ENCODE results near the gene ZNF366. TPM values are rescaled to one million over a fixed set of nuclear protein-coding genes. Genes with fewer than 3 reads are reported as not detected.

The ZNF366 gene
- total and polyA plus RNA-seq, 9 donors, result 2.1 to 3.7 (median 2.7) TPM

- H3K27me3 ChIP-seq (ENCODE audit: control insufficient read depth, insufficient read depth, low read length), result no peaks in the 10 kb centered on the region
- no peak for DNase-seq
- H3K4me1 ChIP-seq (ENCODE audit: control insufficient read depth, insufficient read depth, low read length), result peaks cover 14% of the 10 kb centered on the region
- H3K4me3 ChIP-seq (ENCODE audit: low read length), result no peak overlapping the region
- no peaks in the 10 kb centered on the region for H3K36me3 ChIP-seq (ENCODE audit: control insufficient read depth, insufficient read depth, low read length)
- WGBS (ENCODE audit: insufficient coverage), result no CpG with 5 or more reads among the region's 1 CpG
- H3K27ac ChIP-seq (ENCODE audit: low read length), result no peak overlapping the region
- H3K9me3 ChIP-seq (replicated peaks; ENCODE audit: control insufficient read depth, low read depth, low read length), result no peaks in the 10 kb centered on the region
Observed at GRCh38 chr5:72468606-72469005, 38.6 kb downstream of the ZNF366 start.

- H3K4me3 ChIP-seq (ENCODE audit: low read length), result no peak overlapping the region
- no peak overlapping the region for H3K27ac ChIP-seq (ENCODE audit: low read length)
- no peaks in the 10 kb centered on the region for H3K36me3 ChIP-seq (ENCODE audit: control insufficient read depth, insufficient read depth, low read length)
- WGBS (ENCODE audit: insufficient coverage), result 68% methylated on average over 3 of the region's 5 CpGs
- peaks cover 19% of the 10 kb centered on the region for H3K4me1 ChIP-seq (ENCODE audit: control insufficient read depth, insufficient read depth, low read length)
- DNase-seq, result no peak
- H3K9me3 ChIP-seq (replicated peaks; ENCODE audit: control insufficient read depth, low read depth, low read length), result no peaks in the 10 kb centered on the region
- no peaks in the 10 kb centered on the region for H3K27me3 ChIP-seq (ENCODE audit: control insufficient read depth, insufficient read depth, low read length)
Observed at GRCh38 chr5:72468024-72468423, 39.2 kb downstream of the ZNF366 start.

- no peaks in the 10 kb centered on the region for H3K9me3 ChIP-seq (replicated peaks; ENCODE audit: control insufficient read depth, low read depth, low read length)
- no peak overlapping the region for H3K27ac ChIP-seq (ENCODE audit: low read length)
- H3K4me3 ChIP-seq (ENCODE audit: low read length), result no peak overlapping the region
- H3K36me3 ChIP-seq (ENCODE audit: control insufficient read depth, insufficient read depth, low read length), result no peaks in the 10 kb centered on the region
- H3K27me3 ChIP-seq (ENCODE audit: control insufficient read depth, insufficient read depth, low read length), result no peaks in the 10 kb centered on the region
- DNase-seq, result no peak
- WGBS (ENCODE audit: insufficient coverage), result no CpG with 5 or more reads among the region's 2 CpGs
- H3K4me1 ChIP-seq (ENCODE audit: control insufficient read depth, insufficient read depth, low read length), result peaks cover 24% of the 10 kb centered on the region
Observed at GRCh38 chr5:72467461-72467860, 39.7 kb downstream of the ZNF366 start.

GRCh38 chr5:72465601-72466563 lies 41.3 kb downstream of the ZNF366 start:
- no peaks in the 10 kb centered on the region for H3K27me3 ChIP-seq (ENCODE audit: control insufficient read depth, insufficient read depth, low read length)
- DNase-seq, result peak; percentile 51
- H3K4me1 ChIP-seq (ENCODE audit: control insufficient read depth, insufficient read depth, low read length), result peaks cover 24% of the 10 kb centered on the region
- no peaks in the 10 kb centered on the region for H3K9me3 ChIP-seq (replicated peaks; ENCODE audit: control insufficient read depth, low read depth, low read length)
- H3K36me3 ChIP-seq (ENCODE audit: control insufficient read depth, insufficient read depth, low read length), result no peaks in the 10 kb centered on the region
- H3K4me3 ChIP-seq (ENCODE audit: low read length), result no peak overlapping the region
- H3K27ac ChIP-seq (ENCODE audit: low read length), result peak overlapping the region; percentile 54
- 42% methylated on average over 5 of the region's 10 CpGs for WGBS (ENCODE audit: insufficient coverage)

- H3K36me3 ChIP-seq (ENCODE audit: control insufficient read depth, insufficient read depth, low read length), result no peaks in the 10 kb centered on the region
- H3K9me3 ChIP-seq (replicated peaks; ENCODE audit: control insufficient read depth, low read depth, low read length), result no peaks in the 10 kb centered on the region
- no CpG with 5 or more reads among the region's 2 CpGs for WGBS (ENCODE audit: insufficient coverage)
- no peak for DNase-seq
- no peaks in the 10 kb centered on the region for H3K27me3 ChIP-seq (ENCODE audit: control insufficient read depth, insufficient read depth, low read length)
- H3K4me3 ChIP-seq (ENCODE audit: low read length), result no peak overlapping the region
- peak overlapping the region; percentile 54 for H3K27ac ChIP-seq (ENCODE audit: low read length)
- H3K4me1 ChIP-seq (ENCODE audit: control insufficient read depth, insufficient read depth, low read length), result peaks cover 24% of the 10 kb centered on the region
Observed at GRCh38 chr5:72465066-72465465, 42.1 kb downstream of the ZNF366 start.

- WGBS (ENCODE audit: insufficient coverage), result no CpG with 5 or more reads among the region's 6 CpGs
- H3K27me3 ChIP-seq (ENCODE audit: control insufficient read depth, insufficient read depth, low read length), result no peaks in the 10 kb centered on the region
- H3K36me3 ChIP-seq (ENCODE audit: control insufficient read depth, insufficient read depth, low read length), result no peaks in the 10 kb centered on the region
- DNase-seq, result no peak
- H3K4me3 ChIP-seq (ENCODE audit: low read length), result no peak overlapping the region
- no peaks in the 10 kb centered on the region for H3K9me3 ChIP-seq (replicated peaks; ENCODE audit: control insufficient read depth, low read depth, low read length)
- H3K4me1 ChIP-seq (ENCODE audit: control insufficient read depth, insufficient read depth, low read length), result peaks cover 29% of the 10 kb centered on the region
- H3K27ac ChIP-seq (ENCODE audit: low read length), result peak overlapping the region; percentile 52
Observed at GRCh38 chr5:72464071-72464470, 43.1 kb downstream of the ZNF366 start.

GRCh38 chr5:72463449-72464052 lies 43.7 kb downstream of the ZNF366 start:
- H3K4me1 ChIP-seq (ENCODE audit: control insufficient read depth, insufficient read depth, low read length), result peaks cover 33% of the 10 kb centered on the region
- H3K4me3 ChIP-seq (ENCODE audit: low read length), result no peak overlapping the region
- no peaks in the 10 kb centered on the region for H3K9me3 ChIP-seq (replicated peaks; ENCODE audit: control insufficient read depth, low read depth, low read length)
- WGBS (ENCODE audit: insufficient coverage), result 52% methylated on average over 3 of the region's 6 CpGs
- H3K27me3 ChIP-seq (ENCODE audit: control insufficient read depth, insufficient read depth, low read length), result no peaks in the 10 kb centered on the region
- H3K27ac ChIP-seq (ENCODE audit: low read length), result peak overlapping the region; percentile 52
- no peaks in the 10 kb centered on the region for H3K36me3 ChIP-seq (ENCODE audit: control insufficient read depth, insufficient read depth, low read length)
- DNase-seq, result no peak

GRCh38 chr5:72460413-72460812 lies 46.8 kb downstream of the ZNF366 start:
- Histone ChIP-seq H3K4me3 (ENCODE audit: low read length) (no peak overlapping the region), H3K27me3 (ENCODE audit: control insufficient read depth, insufficient read depth, low read length) (no peaks in the 10 kb centered on the region), H3K4me1 (ENCODE audit: control insufficient read depth, insufficient read depth, low read length) (peaks cover 40% of the 10 kb centered on the region), H3K9me3 (replicated peaks; ENCODE audit: control insufficient read depth, low read depth, low read length) (no peaks in the 10 kb centered on the region), H3K27ac (ENCODE audit: low read length) (no peak overlapping the region), H3K36me3 (ENCODE audit: control insufficient read depth, insufficient read depth, low read length) (no peaks in the 10 kb centered on the region)
- 97% methylated on average over 25 of the region's 27 CpGs for WGBS (ENCODE audit: insufficient coverage)
- no peak for DNase-seq

- Histone ChIP-seq H3K27ac (ENCODE audit: low read length) (no peak overlapping the region), H3K4me3 (ENCODE audit: low read length) (no peak overlapping the region), H3K36me3 (ENCODE audit: control insufficient read depth, insufficient read depth, low read length) (no peaks in the 10 kb centered on the region), H3K4me1 (ENCODE audit: control insufficient read depth, insufficient read depth, low read length) (peaks cover 43% of the 10 kb centered on the region), H3K27me3 (ENCODE audit: control insufficient read depth, insufficient read depth, low read length) (no peaks in the 10 kb centered on the region), H3K9me3 (replicated peaks; ENCODE audit: control insufficient read depth, low read depth, low read length) (no peaks in the 10 kb centered on the region)
- no peak for DNase-seq
- 96% methylated on average over 18 of the region's 18 CpGs for WGBS (ENCODE audit: insufficient coverage)
Observed at GRCh38 chr5:72459913-72460312, 47.3 kb downstream of the ZNF366 start.

- H3K27ac ChIP-seq (ENCODE audit: low read length), result no peak overlapping the region
- WGBS (ENCODE audit: insufficient coverage), result 40% methylated on average over 1 of the region's 5 CpGs
- peaks cover 51% of the 10 kb centered on the region for H3K4me1 ChIP-seq (ENCODE audit: control insufficient read depth, insufficient read depth, low read length)
Observed at GRCh38 chr5:72459089-72459661, 48.0 kb downstream of the ZNF366 start.

More at GRCh38 chr5:72459089-72459661, 48.0 kb downstream of the ZNF366 start:
- no peak for DNase-seq
- Histone ChIP-seq H3K4me3 (ENCODE audit: low read length) (no peak overlapping the region), H3K36me3 (ENCODE audit: control insufficient read depth, insufficient read depth, low read length) (no peaks in the 10 kb centered on the region), H3K27me3 (ENCODE audit: control insufficient read depth, insufficient read depth, low read length) (no peaks in the 10 kb centered on the region), H3K9me3 (replicated peaks; ENCODE audit: control insufficient read depth, low read depth, low read length) (no peaks in the 10 kb centered on the region)
